ENCODE measurements around the gene FASLG.

Gene FASLG

GRCh38 chr1:172673761-172674160 lies 14.9 kb downstream of the FASLG start:
- no peak overlapping the region for H3K4me3 ChIP-seq (replicated peaks; ENCODE audit: low read depth, low read length)
- no peak for TF ChIP-seq CTCF (IDR thresholded peaks at IDR 0.05; ENCODE audit: low read depth, low read length, missing control alignments)
- no peak for DNase-seq (ENCODE audit: extremely low read depth, low read depth)

GRCh38 chr1:172674831-172675613 lies 16.1 kb downstream of the FASLG start:
- H3K4me3 ChIP-seq (replicated peaks; ENCODE audit: low read depth, low read length), result no peak overlapping the region
- no peak for DNase-seq (ENCODE audit: extremely low read depth, low read depth)
- TF ChIP-seq CTCF (IDR thresholded peaks at IDR 0.05; ENCODE audit: low read depth, low read length, missing control alignments), result no peak

GRCh38 chr1:172679000-172679772 lies 20.3 kb downstream of the FASLG start:
- no peak for DNase-seq (ENCODE audit: extremely low read depth, low read depth)
- no peak overlapping the region for H3K4me3 ChIP-seq (replicated peaks; ENCODE audit: low read depth, low read length)
- no peak for TF ChIP-seq CTCF (IDR thresholded peaks at IDR 0.05; ENCODE audit: low read depth, low read length, missing control alignments)

GRCh38 chr1:172680244-172680643 lies 21.3 kb downstream of the FASLG start:
- no peak for TF ChIP-seq CTCF (IDR thresholded peaks at IDR 0.05; ENCODE audit: low read depth, low read length, missing control alignments)
- no peak overlapping the region for H3K4me3 ChIP-seq (replicated peaks; ENCODE audit: low read depth, low read length)
- DNase-seq (ENCODE audit: extremely low read depth, low read depth), result no peak

- DNase-seq (ENCODE audit: extremely low read depth, low read depth), result no peak
- H3K4me3 ChIP-seq (replicated peaks; ENCODE audit: low read depth, low read length), result no peak overlapping the region
- no peak for TF ChIP-seq CTCF (IDR thresholded peaks at IDR 0.05; ENCODE audit: low read depth, low read length, missing control alignments)
Observed at GRCh38 chr1:172680733-172681275, 21.9 kb downstream of the FASLG start.

GRCh38 chr1:172682812-172683211 lies 23.9 kb downstream of the FASLG start:
- TF ChIP-seq CTCF (IDR thresholded peaks at IDR 0.05; ENCODE audit: low read depth, low read length, missing control alignments), result no peak
- no peak for DNase-seq (ENCODE audit: extremely low read depth, low read depth)
- no peak overlapping the region for H3K4me3 ChIP-seq (replicated peaks; ENCODE audit: low read depth, low read length)

Measured in HFF-Myc (cell line).